ENCODE measurements around the gene REC114. TPM values are rescaled to one million over a fixed set of nuclear protein-coding genes. Genes with fewer than 3 reads are reported as not detected.
"Not testable (repeated sequence)": the region's sequence is repeated elsewhere in the genome, so short reads cannot be mapped to it uniquely, and the experiment has no call there.

REC114 gene
- total RNA-seq, 1 donor from 2014 or later: not detected

DNA sequence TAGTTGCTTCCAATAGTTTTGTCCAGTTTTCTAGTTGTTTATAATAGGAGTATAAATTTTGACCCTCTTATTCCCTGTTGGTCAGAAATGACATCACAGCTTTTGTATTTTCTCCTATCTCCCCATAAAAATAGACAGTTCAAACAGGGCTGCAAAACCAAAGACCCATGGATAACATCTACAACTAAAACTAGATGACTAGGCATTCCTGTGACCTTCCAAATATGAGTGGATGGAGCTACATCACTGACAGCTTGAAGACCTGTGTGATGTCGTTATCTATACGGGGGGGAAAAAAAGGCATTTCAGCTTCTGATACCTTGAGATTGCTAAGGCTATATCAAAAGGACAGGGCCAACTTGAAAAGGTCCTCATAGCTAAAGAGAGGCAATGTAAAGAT is 84.6 kb downstream of the REC114 start:
- DNase-seq (ENCODE audit: low read depth in 2 of 2): no peak

DNA sequence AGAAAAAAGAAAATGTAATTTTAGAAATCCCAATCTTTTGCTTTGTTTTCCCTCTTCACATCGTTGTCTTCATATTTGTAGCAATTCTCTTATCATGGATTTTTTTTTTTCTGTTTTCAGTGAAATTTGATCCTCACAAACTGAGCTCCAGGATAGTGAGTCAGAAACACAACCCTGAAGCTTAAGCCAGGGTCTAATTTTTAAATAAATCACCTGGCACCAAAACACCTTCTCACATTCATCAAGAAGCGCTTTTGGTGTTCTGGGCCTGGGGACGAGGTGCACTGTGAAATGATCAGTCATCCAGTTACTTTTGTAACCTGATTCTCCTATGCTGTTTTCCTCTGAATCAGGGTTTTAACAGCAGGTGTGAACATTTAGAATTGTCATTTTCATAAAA is 87.7 kb downstream of the REC114 start:
- no peak for DNase-seq (ENCODE audit: low read depth in 2 of 2)

DNA sequence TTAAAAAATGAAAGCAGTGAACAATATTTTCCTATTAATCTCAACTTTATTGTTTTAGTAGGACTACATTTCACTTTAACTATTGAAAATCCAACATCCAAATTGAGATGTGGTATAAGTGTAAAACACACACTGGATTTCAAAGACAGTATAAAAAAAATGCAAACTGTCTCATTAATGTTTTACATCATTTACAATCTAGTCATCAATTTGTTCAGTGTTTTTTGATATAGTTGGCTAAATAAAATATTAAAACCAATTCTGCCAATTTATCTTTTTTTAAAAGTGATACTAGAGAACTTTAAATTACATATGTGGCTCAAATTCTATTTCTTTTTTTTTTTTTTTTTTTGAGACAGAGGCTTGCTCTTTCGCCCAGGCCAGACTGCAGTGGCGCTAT is 95.2 kb downstream of the REC114 start:
- DNase-seq (ENCODE audit: low read depth in 2 of 2): no peak

DNA sequence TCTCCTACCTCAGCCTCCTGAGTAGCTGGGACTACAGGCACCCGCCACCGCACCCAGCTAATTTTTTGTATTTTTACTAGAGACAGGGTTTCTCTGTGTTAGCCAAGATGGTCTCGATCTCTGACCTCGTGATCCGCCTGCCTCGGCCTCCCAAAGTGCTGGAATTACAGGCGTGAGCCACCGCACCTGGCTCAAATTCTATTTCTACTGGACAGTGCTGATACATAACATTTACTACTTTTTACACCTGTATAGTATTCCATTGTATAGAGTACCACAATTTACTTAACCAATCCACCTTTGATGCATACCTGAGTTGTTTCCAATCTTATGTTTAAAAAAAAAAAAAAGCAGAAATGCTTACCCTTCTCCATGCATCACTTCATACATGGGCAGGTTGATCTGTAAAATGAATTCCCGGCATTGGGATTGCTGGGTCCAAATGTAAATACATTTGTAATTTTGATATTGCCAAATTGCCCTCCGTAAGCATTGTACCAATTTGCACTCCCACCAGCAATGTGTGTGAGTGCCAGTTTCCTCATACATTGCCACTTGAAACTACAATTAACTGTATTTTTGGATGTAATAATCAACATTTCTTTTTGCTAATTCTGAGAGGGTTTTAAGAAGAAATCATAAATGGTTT is 95.7 kb downstream of the REC114 start:
- no peak for DNase-seq (ENCODE audit: low read depth in 2 of 2)

DNA sequence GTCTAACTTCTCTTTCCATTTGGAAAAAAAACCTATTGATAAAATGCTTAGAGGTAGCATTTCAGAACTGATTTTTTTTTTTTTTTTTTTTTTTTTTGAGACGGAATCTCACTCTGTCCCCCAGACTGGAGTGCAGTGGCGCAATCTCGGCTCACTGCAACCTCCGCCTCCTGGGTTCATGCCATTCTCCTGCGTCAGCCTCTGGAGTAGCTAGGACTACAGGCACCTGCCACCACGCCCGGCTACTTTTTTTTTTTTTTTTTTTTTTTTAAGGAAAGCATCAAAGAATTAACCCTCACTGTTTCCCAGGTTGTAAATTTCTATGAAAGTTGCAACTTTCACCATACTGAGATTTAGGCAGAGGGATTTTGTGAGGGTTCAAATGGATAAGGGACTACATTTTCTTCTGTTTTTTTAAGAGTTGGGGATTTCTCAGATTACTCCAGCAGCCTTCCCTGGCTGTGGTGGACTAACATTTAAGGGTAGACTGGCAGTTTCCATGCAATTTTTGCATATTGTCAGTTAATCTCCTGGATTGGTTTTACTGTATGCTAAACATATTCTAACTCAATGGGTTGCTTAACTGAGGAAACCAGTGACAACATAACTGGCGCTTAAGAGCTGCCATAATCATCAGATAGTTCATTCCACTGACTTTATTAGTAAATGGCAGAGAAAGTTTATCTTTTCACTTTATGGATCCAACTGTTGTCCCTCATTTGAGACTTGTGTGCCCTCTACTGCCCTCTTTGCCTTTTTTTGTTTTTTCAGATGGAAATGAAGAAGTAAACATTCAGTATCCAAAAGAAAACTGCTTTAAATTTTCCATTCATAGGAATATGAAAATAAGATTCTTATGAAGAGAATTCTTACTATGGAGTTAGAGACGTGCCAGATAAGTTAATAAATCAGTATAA is 96.5 kb downstream of the REC114 start:
- DNase-seq (ENCODE audit: low read depth in 2 of 2): no peak

DNA sequence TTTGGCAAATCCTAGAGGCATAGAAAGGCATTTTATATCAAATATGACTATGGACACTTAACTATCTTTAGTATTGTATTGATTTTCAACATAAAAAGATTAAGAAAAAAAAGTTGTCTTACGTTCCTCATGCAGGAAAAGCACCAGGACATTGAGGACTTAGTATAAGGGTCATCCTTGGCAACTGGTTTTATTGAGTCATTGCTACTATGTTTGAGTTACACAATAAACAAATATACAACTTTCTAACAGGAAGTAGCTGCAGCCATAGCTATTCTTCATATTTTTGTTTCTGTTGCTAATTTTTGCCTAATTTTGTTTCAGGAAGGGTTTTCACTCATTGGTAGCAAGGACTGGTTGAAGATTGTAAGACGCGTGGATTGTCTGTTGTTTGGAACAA is 97.2 kb downstream of the REC114 start:
- DNase-seq (ENCODE audit: low read depth in 2 of 2): no peak

DNA sequence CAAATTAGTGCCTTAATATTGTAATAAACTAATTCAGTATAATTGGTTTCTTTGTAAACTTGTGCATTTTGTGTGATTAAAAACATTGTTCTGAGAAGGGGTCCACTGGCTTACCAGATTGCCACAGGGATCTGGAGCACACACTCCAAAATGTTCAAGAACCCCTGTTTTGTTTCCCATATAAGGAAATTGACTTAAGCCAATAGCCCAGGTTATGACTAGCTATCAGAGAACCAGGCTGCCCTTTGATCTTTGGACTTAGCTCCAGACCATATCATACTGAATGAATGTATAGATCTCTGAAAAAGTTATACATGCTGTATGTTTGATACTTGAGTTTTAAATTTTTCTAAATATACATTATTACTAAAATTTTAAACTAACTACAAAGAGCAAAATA is 98.5 kb downstream of the REC114 start:
- DNase-seq (ENCODE audit: low read depth in 2 of 2): no peak

DNA sequence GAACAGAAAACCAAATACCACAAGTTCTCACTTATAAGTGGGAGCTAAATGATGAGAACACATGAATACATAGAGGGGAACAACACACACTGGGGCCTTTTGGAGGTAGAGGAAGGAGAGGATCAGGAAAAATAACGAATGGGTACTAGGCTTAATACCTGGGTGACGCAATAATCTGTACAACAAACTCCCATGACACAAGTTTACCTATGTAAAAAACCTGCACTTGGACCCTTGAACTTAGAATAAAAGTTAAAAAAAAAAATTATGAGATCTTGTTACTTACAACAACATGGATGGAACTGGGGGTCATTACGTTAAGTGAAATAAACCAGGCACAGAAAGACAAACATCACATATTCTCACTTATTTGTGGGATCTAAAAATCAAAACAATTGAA is 106.0 kb downstream of the REC114 start:
- DNase-seq (ENCODE audit: low read depth in 2 of 2): not testable (repeated sequence)

DNA sequence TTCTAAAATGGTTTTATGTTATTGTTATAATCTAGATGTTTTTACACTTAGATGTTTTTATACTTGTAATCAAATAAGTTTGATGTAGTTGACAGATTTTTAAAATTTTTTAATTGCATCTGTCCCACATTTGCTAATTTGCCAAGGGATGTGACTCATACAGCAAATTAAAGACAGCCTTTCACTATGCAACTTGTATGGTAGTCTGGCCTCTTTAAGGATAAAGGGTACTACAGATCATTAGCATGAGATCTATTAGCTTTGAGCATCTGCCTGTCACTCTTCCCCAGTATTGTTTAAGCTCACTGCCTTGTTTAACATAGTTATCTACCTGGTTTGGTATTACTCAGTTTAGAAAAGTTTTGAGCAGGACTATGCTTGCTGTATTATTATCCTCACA is 107.2 kb downstream of the REC114 start:
- DNase-seq (ENCODE audit: low read depth in 2 of 2): no peak

DNA sequence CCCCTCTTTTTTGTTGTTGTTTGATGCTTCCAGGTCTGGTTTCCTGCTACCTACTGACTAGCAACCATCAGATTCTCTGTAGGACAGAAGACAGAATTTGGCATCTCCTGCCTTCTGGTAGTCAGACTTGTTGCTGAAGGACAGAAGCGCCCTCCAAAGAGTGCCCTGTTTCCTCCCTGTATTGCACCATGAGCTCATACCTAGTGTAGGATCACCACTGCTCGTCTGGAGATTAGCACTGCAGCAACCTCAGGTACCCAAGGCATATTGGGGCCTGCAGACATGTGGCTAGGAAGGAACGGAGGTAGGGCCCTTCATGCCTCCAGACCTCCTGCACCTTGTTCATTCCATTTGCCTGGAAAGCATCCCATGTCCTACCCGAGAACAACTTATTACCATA is 112.1 kb downstream of the REC114 start:
- DNase-seq (ENCODE audit: low read depth in 2 of 2): no peak

DNA sequence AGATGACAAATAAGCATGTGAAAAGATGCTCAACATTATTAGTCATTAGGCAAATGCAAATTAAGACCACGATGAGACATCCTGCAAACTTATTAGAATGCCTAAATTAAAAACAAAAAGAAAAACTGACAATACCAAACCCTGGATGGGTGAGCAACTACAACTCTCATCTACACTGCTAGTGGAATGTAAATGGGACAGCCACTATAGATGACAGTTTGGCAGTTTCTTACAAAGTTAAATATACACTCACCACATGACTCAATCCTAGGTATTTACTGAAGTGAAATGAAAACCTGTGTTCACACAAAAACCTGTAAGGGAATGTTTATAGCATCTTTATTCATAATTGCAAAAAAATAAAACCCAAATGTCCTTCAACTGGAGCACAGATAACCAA is 115.6 kb downstream of the REC114 start:
- no peak for DNase-seq (ENCODE audit: low read depth in 2 of 2)

DNA sequence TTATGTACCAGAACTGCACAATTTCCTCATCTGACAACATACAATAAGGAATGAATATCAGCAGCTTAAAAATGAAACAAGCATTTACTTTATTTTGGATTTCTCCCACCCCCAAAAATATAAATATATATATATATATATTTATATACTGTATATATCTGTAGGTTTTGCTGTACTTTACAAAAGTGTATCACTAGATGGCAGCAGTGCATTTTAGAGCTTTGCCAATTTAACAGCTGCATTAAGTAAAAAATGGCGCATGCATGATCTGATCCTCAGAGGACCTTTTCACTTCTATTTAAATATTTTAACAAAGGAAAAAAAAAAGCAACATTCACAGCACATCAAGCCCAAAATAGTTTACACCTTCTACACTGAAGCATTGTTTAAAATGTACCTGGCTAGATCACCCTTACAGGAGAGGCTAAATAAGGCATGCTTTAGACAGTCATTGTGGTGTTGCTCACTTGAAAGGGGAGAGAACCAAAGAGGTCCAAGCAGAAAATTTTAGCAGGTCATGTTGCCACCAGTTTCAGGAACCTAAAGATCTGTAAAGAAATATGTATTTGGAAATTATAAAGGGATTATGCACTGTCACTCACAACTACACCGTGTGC is 117.6 kb downstream of the REC114 start:
- peak; percentile 74 to 82 for DNase-seq (ENCODE audit: low read depth in 2 of 2)

DNA sequence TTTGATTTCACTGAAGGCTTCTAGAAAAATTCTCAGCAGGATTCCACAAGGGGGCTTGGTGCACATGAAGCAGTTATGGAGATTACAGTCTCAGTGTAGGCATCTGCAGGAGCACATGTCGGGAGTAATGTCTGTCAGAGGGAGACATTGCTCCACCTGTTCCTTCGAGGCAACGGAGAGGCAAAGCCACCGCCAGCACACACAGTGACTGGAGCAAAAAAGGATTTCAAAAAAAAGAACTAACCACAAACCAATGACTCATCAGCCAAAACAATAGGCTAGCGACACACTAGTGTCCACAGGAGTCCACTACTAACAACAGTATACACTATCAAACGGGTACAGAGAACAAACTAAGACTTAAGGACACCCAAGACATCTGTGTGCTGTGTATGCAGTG is 121.3 kb downstream of the REC114 start:
- DNase-seq (ENCODE audit: low read depth in 2 of 2): peak; percentile 36 to 79

DNA sequence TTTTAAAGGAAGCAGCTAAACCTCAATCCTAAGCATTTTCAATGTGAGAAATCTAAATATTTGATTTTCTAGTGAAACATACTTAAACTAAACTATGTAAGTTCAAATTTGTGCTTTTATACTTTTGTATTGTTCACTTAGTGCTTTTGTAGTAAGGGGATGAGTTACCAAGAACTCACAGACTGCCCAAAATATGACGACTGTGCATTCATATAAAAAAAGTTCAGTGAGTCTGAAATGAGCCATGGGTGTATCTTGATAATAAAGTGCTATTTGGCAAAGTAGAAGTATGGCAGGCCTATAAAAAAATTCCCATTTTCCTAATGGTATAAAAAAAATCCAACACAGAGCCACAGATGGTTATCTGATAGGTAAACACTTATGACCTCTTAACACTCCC is 124.1 kb downstream of the REC114 start:
- DNase-seq (ENCODE audit: low read depth in 2 of 2): no peak

DNA sequence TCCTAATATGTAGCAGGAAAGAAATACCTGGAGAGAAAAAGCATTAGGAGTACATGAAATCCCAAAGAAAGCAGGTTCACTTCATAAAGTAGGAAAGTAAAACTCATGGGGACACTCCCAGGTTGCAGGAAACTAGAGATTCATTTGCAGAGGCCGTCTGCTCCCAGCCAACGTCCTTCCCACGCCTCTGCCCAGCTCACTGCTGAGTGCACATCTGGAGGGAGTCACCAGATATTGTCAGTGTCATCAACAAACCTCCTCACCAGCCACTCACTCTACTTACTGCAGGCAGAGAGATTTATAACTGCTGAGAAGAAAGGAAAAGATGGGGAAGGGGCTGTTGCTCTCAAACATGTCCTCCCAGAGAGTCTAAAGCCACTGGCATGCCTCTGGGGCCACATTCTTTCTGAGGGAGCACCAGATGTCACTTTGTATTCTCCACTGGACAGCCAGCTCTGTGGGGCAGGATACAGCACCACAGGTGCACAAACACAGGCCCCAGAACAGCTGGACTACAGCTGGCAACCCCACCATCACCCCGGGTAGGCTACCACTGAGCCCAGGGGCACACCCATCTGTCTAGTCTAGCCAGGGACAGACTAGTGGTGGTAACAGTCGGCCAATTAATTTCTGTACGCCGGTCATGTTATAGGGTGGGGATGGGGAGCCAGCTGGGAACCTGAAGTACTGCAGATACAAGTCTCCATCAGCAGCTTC is 125.8 kb downstream of the REC114 start:
- DNase-seq (ENCODE audit: low read depth in 2 of 2): no peak

DNA sequence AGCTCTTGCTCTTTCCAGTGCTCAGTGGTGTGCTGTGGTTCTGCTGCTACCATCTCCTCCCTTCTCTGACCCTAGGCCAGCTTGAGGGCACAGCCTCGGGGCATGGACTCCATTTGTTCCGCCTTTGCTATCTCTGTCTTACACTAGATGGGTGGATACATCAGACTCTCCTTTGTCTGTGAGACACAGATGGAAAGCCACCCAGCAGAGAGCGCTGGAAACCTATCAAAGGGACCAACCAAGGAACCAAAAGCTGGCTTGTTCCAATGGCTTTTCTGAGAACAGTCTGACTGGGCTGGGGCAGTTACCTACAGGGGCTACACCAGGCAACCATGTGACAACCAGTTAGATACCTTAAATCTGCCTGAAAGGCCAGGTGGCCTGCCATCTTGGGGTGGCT is 126.4 kb downstream of the REC114 start:
- DNase-seq (ENCODE audit: low read depth in 2 of 2): no peak

DNA sequence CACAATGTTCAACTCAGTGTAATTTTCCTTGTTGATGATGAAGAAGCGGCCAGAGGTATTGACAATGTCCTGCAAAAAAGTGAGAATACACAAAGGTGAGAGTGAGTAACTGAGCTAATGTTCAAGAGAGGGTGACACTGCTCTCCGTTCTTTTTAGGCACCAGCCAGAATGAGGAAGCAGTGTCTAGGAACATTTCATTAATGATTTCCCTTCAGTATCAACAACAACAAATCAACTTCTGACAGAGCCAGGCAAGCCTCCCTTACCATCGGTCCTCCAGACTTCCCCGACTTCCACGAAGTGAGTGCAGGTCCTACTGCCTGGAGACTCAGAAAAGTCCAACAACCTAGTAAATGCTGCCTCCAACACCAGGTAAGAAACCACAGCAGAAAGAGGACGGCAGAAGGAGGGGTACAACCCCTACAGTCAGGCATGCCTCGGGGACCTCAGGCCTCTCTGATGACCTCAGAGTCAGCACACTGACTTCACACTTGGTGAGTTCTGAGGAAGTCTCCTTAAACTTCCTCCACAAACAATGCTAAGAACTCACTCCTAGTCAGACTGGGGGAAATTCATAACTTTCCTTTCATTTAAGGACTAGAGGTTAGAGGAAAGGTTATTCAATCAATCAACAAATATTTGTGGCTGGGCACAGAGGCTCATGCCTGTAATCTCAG is 127.5 kb downstream of the REC114 start:
- DNase-seq (ENCODE audit: low read depth in 2 of 2): no peak

DNA sequence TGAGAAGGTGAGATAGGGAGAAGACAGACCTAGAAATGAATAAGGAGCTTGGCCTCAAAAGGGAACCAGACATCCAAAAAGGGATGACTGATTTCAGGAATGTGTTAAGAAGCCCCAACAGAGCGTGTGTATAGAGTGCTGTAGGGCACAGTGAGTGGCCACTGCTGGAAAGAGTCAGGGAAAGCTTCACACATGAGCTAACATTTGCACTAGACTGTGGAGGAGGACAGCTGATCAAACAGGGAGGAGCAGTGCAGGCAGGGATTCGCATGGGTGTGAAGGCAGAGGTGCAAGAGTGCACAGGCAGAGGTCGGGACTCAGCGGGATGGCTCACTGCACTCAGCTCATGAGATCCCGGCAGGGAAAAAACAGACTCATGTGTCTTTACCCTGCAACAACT is 128.4 kb downstream of the REC114 start:
- no peak for DNase-seq (ENCODE audit: low read depth in 2 of 2)

DNA sequence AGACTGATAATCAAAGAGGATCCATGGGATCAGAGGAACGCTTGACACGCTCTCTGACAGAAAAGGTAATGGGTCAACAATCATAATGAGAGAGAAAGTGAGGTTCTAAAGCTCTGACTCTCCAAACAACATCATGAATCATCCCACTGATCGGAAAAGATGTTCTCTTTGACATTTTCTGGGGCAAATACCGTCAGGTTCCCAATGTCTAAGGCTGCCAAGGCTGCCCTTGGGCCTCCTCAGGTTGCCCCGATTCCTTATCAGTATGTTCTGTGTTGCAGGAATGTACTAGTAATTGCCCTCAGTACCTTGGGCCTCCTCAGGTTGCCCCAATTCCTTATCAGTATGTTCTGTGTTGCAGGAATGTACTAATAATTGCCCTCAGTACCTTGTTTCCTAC is 129.3 kb downstream of the REC114 start:
- DNase-seq (ENCODE audit: low read depth in 2 of 2): no peak

DNA sequence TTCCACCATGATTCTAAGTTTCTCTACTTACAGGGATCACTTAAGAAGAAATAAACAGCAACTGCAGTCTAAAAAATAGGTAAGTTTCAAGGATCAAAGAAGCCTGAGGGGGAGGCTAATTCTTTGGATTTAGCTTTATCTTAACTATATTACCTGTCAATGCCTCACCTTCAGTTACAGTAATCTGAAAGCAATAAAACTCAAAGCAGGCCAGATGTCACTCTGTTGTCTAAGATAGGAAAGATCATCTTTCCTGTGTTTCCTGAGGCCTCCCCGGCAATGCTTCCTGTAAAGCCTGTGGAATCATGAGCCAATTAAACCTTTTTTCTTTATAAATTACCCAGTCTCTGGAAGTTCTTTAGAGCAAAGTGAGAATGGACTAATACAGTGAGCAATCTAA is 130.1 kb downstream of the REC114 start:
- peak; percentile 22 to 26 for DNase-seq (ENCODE audit: low read depth in 2 of 2)

DNA sequence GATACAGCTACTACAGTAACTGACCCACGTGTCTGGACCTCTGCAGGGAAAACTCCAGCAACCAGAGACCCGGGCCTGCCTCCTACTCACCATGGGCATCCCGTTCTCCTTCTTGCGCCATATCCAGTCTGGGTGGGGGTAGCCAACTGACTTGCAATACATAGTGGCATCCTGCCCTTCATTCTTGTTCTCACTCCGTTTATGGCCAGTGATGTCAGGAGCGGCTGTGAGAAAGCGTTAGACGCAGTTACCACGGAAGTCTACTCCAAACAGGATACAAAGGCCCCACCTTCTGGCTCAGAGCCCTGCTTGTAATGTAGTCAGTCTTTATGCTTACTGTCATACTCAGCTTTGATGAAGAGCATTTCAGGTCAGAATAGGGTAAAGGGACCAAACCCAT is 130.6 kb downstream of the REC114 start:
- DNase-seq (ENCODE audit: low read depth in 2 of 2): peak; percentile 61 to 89

All from dermis microvascular lymphatic vessel endothelial cell (primary cell).